NB4 (cell line): ENCODE data around the gene EEIG1.

Experiments used
- POLR2A ChIP-seq: IDR thresholded peaks from 2 replicates; pipeline ENCODE4 v1.6.1; 2011; ENCODE audit warnings: mild to moderate bottlenecking; ENCODE audit not compliant: insufficient read length; ENCODE audit errors: extremely low read depth
- TF ChIP-seq, protein P1 (sequence below): IDR thresholded peaks from one replicate; pipeline ENCODE4 v1.5.1; 2012; ENCODE audit warnings: low read depth, low read length
- TF ChIP-seq, protein P2 (sequence below): IDR thresholded peaks from 2 replicates; pipeline ENCODE4 v1.6.1; 2011; ENCODE audit warnings: low read depth, low read length

DNA sequence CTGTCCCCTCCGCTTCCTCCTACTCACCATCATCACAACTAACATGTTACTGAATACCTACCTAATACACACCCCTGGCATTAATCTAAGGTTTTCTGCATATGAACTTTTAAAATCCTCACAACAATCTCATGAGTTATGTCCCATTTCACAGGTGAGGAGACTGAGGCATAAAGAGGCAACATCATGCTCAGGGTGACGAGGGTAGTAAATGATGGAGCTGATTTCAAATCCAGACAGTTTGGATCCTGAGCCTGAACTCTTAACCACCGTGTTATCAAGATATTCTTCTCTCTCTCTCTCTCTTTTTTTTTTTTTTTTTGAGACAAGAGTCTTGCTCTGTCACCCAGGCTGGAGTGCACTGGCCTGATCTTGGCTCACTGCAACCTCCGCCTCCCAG is 12.9 kb upstream of the EEIG1 start:
- TF ChIP-seq, protein P1, sequence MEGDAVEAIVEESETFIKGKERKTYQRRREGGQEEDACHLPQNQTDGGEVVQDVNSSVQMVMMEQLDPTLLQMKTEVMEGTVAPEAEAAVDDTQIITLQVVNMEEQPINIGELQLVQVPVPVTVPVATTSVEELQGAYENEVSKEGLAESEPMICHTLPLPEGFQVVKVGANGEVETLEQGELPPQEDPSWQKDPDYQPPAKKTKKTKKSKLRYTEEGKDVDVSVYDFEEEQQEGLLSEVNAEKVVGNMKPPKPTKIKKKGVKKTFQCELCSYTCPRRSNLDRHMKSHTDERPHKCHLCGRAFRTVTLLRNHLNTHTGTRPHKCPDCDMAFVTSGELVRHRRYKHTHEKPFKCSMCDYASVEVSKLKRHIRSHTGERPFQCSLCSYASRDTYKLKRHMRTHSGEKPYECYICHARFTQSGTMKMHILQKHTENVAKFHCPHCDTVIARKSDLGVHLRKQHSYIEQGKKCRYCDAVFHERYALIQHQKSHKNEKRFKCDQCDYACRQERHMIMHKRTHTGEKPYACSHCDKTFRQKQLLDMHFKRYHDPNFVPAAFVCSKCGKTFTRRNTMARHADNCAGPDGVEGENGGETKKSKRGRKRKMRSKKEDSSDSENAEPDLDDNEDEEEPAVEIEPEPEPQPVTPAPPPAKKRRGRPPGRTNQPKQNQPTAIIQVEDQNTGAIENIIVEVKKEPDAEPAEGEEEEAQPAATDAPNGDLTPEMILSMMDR: no peak
- TF ChIP-seq, protein P2, sequence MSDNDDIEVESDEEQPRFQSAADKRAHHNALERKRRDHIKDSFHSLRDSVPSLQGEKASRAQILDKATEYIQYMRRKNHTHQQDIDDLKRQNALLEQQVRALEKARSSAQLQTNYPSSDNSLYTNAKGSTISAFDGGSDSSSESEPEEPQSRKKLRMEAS: no peak
- TF ChIP-seq POLR2A: no peak
